ENCODE measurements around the gene DENND4A. TPM values are rescaled to one million over a fixed set of nuclear protein-coding genes. Genes with fewer than 3 reads are reported as not detected.

DENND4A gene
- total and polyA plus RNA-seq, 2 donors (not counting 1 experiment from before 2014, with no cell fraction given), result 24.4 to 103 TPM

- H3K4me2 ChIP-seq (replicated peaks; ENCODE audit: low read depth, low read length, poor library complexity, severe bottlenecking), result no peak overlapping the region
- ChIA-PET POLR2A (no interaction called here), CTCF (interaction anchor here (0.7 kb wide), 1 partner anchor 105 kb away, joined by 3 read pairs; no protein-coding TSS in a partner anchor)
- peaks cover 12 to 66% of the 10 kb centered on the region in 2 experiments for H3K36me3 ChIP-seq (replicated peaks in 1 of 2; ENCODE audit: control extremely low read depth in 1 of 2, control insufficient read depth in 1 of 2, extremely low read depth in 1 of 2, insufficient read depth in 2 of 2, low read length in 1 of 2)
- DNase-seq (no peak), ATAC-seq (ENCODE audit: low read depth) (no peak)
- intact Hi-C loops (cut with micrococcal nuclease), result loop anchor here (10.0 kb wide), 1 partner anchor 68 kb away; no protein-coding TSS in a partner anchor
- Mint-ChIP-seq H3K4me1 (peaks cover 1% of the 10 kb centered on the region), H3K9me3 (ENCODE audit: insufficient read depth) (no peaks in the 10 kb centered on the region), H3K27me3 (no peaks in the 10 kb centered on the region), H3K4me3 (no peak overlapping the region), H3K27ac (peak overlapping the region; percentile 12)
- H3K4me3 ChIP-seq (ENCODE audit: control extremely low read depth in 1 of 5, extremely low read depth in 1 of 5, insufficient read depth in 1 of 5, low read depth in 2 of 5, low read length in 4 of 5), result no peak overlapping the region
- no peak overlapping the region for H3K9ac ChIP-seq (ENCODE audit: low read length)
- H2AFZ ChIP-seq (ENCODE audit: insufficient read depth, low read depth, low read length, poor library complexity, severe bottlenecking), result no peak overlapping the region
- TF ChIP-seq, protein P1, sequence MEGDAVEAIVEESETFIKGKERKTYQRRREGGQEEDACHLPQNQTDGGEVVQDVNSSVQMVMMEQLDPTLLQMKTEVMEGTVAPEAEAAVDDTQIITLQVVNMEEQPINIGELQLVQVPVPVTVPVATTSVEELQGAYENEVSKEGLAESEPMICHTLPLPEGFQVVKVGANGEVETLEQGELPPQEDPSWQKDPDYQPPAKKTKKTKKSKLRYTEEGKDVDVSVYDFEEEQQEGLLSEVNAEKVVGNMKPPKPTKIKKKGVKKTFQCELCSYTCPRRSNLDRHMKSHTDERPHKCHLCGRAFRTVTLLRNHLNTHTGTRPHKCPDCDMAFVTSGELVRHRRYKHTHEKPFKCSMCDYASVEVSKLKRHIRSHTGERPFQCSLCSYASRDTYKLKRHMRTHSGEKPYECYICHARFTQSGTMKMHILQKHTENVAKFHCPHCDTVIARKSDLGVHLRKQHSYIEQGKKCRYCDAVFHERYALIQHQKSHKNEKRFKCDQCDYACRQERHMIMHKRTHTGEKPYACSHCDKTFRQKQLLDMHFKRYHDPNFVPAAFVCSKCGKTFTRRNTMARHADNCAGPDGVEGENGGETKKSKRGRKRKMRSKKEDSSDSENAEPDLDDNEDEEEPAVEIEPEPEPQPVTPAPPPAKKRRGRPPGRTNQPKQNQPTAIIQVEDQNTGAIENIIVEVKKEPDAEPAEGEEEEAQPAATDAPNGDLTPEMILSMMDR (IDR thresholded peaks at IDR 0.05), result no peak
- TF ChIP-seq EZH2 (IDR thresholded peaks at IDR 0.05; ENCODE audit: borderline replicate concordance, insufficient read depth, low read depth, low read length, poor library complexity, severe bottlenecking), result no peak
- no peaks in the 10 kb centered on the region for H3K4me1 ChIP-seq (ENCODE audit: control insufficient read depth in 2 of 2, insufficient read depth in 2 of 2, low read length in 2 of 2)
- no peaks in the 10 kb centered on the region for H4K20me1 ChIP-seq (ENCODE audit: control insufficient read depth, insufficient read depth, low read length, poor library complexity, severe bottlenecking)
- H3K79me2 ChIP-seq (ENCODE audit: control insufficient read depth, insufficient read depth, low read length), result peaks cover 9% of the 10 kb centered on the region
- WGBS (ENCODE audit: insufficient coverage), result 100% methylated on average over 1 of the region's 2 CpGs
- H3K27me3 ChIP-seq (replicated peaks in 1 of 4; ENCODE audit: control extremely low read depth in 1 of 4, control insufficient read depth in 3 of 4, insufficient read depth in 4 of 4, low read length in 3 of 4), result no peaks in the 10 kb centered on the region
- H3K9me3 ChIP-seq (ENCODE audit: control extremely low read depth in 1 of 3, control insufficient read depth in 2 of 3, insufficient read depth in 1 of 3, low read length in 2 of 3), result no peaks in the 10 kb centered on the region
- peak overlapping the region in 1 of 2 donors; percentile 33 for H3K27ac ChIP-seq (ENCODE audit: low read length in 2 of 2)
These were observed 59.4 kb downstream of the DENND4A start for GRCh38 chr15:65732698-65733097.

DNA sequence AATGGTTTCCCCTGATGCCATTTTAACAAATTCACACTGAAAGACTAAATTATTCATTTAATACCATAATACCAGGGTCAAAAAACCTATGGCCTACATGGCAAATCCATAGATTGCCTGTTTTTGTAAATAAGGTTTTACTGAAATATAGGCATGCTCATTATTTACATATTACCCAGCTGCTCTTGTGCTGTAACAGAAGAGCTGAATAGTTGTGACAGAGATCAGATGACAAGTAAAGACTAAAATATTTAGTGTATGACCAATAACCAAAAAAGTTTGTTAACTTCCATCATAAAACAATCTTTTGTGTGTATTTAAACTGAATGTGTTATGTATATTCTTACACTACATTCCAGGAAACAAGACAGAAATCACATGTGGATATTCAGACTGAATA is 60.2 kb downstream of the DENND4A start:
- H3K4me2 ChIP-seq (replicated peaks; ENCODE audit: low read depth, low read length, poor library complexity, severe bottlenecking), result no peak overlapping the region
- H3K9me3 ChIP-seq (ENCODE audit: control extremely low read depth in 1 of 3, control insufficient read depth in 2 of 3, insufficient read depth in 1 of 3, low read length in 2 of 3), result no peaks in the 10 kb centered on the region
- no peak for DNase-seq
- no peak overlapping the region for H2AFZ ChIP-seq (ENCODE audit: insufficient read depth, low read depth, low read length, poor library complexity, severe bottlenecking)
- ATAC-seq (ENCODE audit: low read depth), result no peak
- no peaks in the 10 kb centered on the region for H3K9me3 Mint-ChIP-seq (ENCODE audit: insufficient read depth)
- no peak overlapping the region for H3K9ac ChIP-seq (ENCODE audit: low read length)
- H3K4me1 Mint-ChIP-seq, result peaks cover 1% of the 10 kb centered on the region
- H3K27me3 Mint-ChIP-seq, result no peaks in the 10 kb centered on the region
- no peak overlapping the region for H3K27ac Mint-ChIP-seq
- no peaks in the 10 kb centered on the region for H3K27me3 ChIP-seq (replicated peaks in 1 of 4; ENCODE audit: control extremely low read depth in 1 of 4, control insufficient read depth in 3 of 4, insufficient read depth in 4 of 4, low read length in 3 of 4)
- H3K36me3 ChIP-seq (replicated peaks in 1 of 2; ENCODE audit: control extremely low read depth in 1 of 2, control insufficient read depth in 1 of 2, extremely low read depth in 1 of 2, insufficient read depth in 2 of 2, low read length in 1 of 2), result peaks cover 10 to 65% of the 10 kb centered on the region in 2 experiments
- H3K4me1 ChIP-seq (ENCODE audit: control insufficient read depth in 2 of 2, insufficient read depth in 2 of 2, low read length in 2 of 2), result no peaks in the 10 kb centered on the region
- H3K4me3 ChIP-seq (ENCODE audit: control extremely low read depth in 1 of 5, extremely low read depth in 1 of 5, insufficient read depth in 1 of 5, low read depth in 2 of 5, low read length in 4 of 5), result no peak overlapping the region
- ChIA-PET CTCF (interaction anchor here (0.7 to 0.8 kb wide), 2 partner anchors 105 to 126 kb away, joined by 3 to 4 read pairs; no protein-coding TSS in a partner anchor), POLR2A (no interaction called here)
- no peak for TF ChIP-seq EZH2 (IDR thresholded peaks at IDR 0.05; ENCODE audit: borderline replicate concordance, insufficient read depth, low read depth, low read length, poor library complexity, severe bottlenecking)
- TF ChIP-seq, protein P1 (IDR thresholded peaks at IDR 0.05), result no peak
- H3K4me3 Mint-ChIP-seq, result no peak overlapping the region
- H3K79me2 ChIP-seq (ENCODE audit: control insufficient read depth, insufficient read depth, low read length), result peaks cover 12% of the 10 kb centered on the region
- intact Hi-C loops (cut with micrococcal nuclease), result loop anchor here (10.0 kb wide), 1 partner anchor 67 kb away; no protein-coding TSS in a partner anchor
- H3K27ac ChIP-seq (ENCODE audit: low read length in 2 of 2), result no peak overlapping the region
- H4K20me1 ChIP-seq (ENCODE audit: control insufficient read depth, insufficient read depth, low read length, poor library complexity, severe bottlenecking), result no peaks in the 10 kb centered on the region
